Measurements from ENCODE around the gene TRPM4. TPM values are rescaled to one million over a fixed set of nuclear protein-coding genes. Genes with fewer than 3 reads are reported as not detected.

The TRPM4 gene
- polyA plus RNA-seq, 1 of the 3 experiments (the other 2 are of a cell fraction), result 20.6 TPM

DNA sequence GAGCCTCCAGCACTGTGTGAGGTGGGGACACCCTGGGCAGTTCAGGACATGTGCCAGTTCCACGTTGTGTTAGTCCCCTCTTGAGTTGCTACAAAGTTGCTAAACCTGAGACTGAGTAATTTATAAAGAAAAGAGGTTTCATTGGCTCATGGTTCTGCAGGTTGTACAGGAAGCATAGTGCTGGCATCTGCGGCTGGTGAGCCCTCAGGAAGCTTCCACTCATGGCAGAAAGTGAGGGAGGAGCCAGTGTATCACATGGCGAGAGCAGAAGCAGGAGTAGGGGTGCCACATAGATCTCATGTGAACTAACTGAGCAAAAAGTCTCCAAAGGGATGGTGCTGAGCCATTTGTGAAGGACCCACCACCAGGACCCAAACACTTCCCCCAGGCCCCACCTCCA, 33.2 kb downstream of the TRPM4 start:
- H3K27me3 ChIP-seq (ENCODE audit: insufficient read depth), result no peaks in the 10 kb centered on the region
- no peak overlapping the region for H2AFZ ChIP-seq (ENCODE audit: low read depth)
- no peaks in the 10 kb centered on the region for H3K9me2 ChIP-seq
- H3K36me3 ChIP-seq (replicated peaks in 1 of 2; ENCODE audit: control insufficient read depth in 1 of 2, insufficient read depth in 2 of 2, low read length in 1 of 2), result peaks cover 20 to 51% of the 10 kb centered on the region in 2 experiments
- ChIA-PET POLR2A (no interaction called here), CTCF (interaction anchor here (1.7 to 1.9 kb wide), 3 partner anchors 8 to 93 kb away, joined by 4 to 13 read pairs (median 6); no protein-coding TSS in a partner anchor)
- no peak for TF ChIP-seq JUND (IDR thresholded peaks at IDR 0.05)
- no peaks in the 10 kb centered on the region for H3K9me3 ChIP-seq
- 83% methylated on average over 3 of the region's 3 CpGs for WGBS (ENCODE audit: low lambda C conversion rate)
- no peak for DNase-seq
- no peaks in the 10 kb centered on the region for H3K4me1 ChIP-seq (ENCODE audit: control insufficient read depth in 1 of 2, insufficient read depth in 2 of 2, low read depth in 1 of 2, low read length in 1 of 2)
- H4K20me1 ChIP-seq (ENCODE audit: insufficient read depth), result no peaks in the 10 kb centered on the region
- H3K4me2 ChIP-seq, result no peak overlapping the region
- peaks cover 3% of the 10 kb centered on the region for H3F3A ChIP-seq (replicated peaks; ENCODE audit: insufficient read depth)
- H3K27ac ChIP-seq (ENCODE audit: low read depth in 2 of 2, low read length in 1 of 2), result no peak overlapping the region
- H3K4me3 ChIP-seq (ENCODE audit: low read depth in 2 of 2, low read length in 1 of 2), result no peak overlapping the region
- H3K9ac ChIP-seq, result no peak overlapping the region
- H3K79me2 ChIP-seq (ENCODE audit: insufficient read depth), result no peaks in the 10 kb centered on the region

DNA sequence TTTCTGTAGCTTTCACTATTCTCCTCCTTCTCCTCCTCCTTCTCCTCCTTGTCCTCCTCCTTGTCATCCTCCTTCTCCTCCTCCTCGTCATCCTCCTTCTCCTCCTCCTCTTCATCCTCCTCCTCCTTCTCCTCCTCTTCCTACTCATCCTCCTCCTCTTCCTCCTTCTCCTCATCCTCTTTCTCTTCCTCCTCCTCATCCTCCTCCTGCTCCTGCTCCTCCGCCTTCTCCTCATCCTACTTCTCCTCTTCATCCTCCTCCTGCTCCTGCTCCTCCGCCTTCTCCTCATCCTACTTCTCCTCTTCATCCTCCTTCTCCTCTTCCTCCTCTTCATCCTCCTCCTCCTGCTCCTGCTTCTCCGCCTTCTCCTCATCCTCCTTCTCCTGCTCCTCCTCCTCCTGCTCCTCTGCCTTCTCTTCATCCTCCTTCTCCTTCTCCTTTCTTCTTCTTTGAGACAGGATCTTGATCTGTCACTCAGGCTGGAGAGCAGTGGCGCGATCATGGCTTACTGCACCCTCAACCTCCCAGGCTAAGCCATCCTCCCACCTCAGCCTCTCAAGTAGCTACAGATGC, 36.3 kb downstream of the TRPM4 start:
- Histone ChIP-seq H3K79me2 (ENCODE audit: insufficient read depth) (no peaks in the 10 kb centered on the region), H2AFZ (ENCODE audit: low read depth) (no peak overlapping the region), H3K9me3 (no peaks in the 10 kb centered on the region), H3K4me1 (ENCODE audit: control insufficient read depth in 1 of 2, insufficient read depth in 2 of 2, low read depth in 1 of 2, low read length in 1 of 2) (no peaks in the 10 kb centered on the region; a peak in 1 of 4 replicates), H3K27ac (ENCODE audit: low read depth in 2 of 2, low read length in 1 of 2) (no peak overlapping the region), H4K20me1 (ENCODE audit: insufficient read depth) (no peaks in the 10 kb centered on the region), H3K36me3 (replicated peaks in 1 of 2; ENCODE audit: control insufficient read depth in 1 of 2, insufficient read depth in 2 of 2, low read length in 1 of 2) (peaks cover 15 to 43% of the 10 kb centered on the region in 2 experiments), H3K9ac (no peak overlapping the region), H3K4me3 (ENCODE audit: low read depth in 2 of 2, low read length in 1 of 2) (no peak overlapping the region), H3K27me3 (ENCODE audit: insufficient read depth) (no peaks in the 10 kb centered on the region), H3K9me2 (no peaks in the 10 kb centered on the region), H3F3A (replicated peaks; ENCODE audit: insufficient read depth) (peaks cover 17% of the 10 kb centered on the region), H3K4me2 (no peak overlapping the region)
- CTCF ChIA-PET, result interaction anchor here (1.1 to 5.9 kb wide), 2 partner anchors 94 to 96 kb away, joined by 3 to 64 read pairs; no protein-coding TSS in a partner anchor
- TF ChIP-seq PBX3 (IDR thresholded peaks at IDR 0.05) (no peak), FOXM1 (IDR thresholded peaks at IDR 0.05; ENCODE audit: low read depth) (no peak), GABPA (IDR thresholded peaks at IDR 0.05; ENCODE audit: low read depth) (no peak), ELF1 (IDR thresholded peaks at IDR 0.05) (no peak), YY1 (IDR thresholded peaks at IDR 0.05; ENCODE audit: low read depth) (no peak), TAF1 (IDR thresholded peaks at IDR 0.05; ENCODE audit: borderline replicate concordance, low read depth, low read length) (no peak), JUND (IDR thresholded peaks at IDR 0.05) (no peak), SMC3 (IDR thresholded peaks at IDR 0.05; ENCODE audit: low read depth, low read length) (no peak), MXI1 (IDR thresholded peaks at IDR 0.05; ENCODE audit: low read depth, low read length) (no peak), FOXJ3 (CRISPR knock-in tag; IDR thresholded peaks at IDR 0.05) (no peak), SIN3A (IDR thresholded peaks at IDR 0.05; ENCODE audit: borderline replicate concordance, low read depth, low read length) (no peak), RXRA (IDR thresholded peaks at IDR 0.05; ENCODE audit: borderline replicate concordance, low read depth) (no peak), RAD21 (IDR thresholded peaks at IDR 0.05; ENCODE audit: low read length) (no peak), POLR2AphosphoS5 (IDR thresholded peaks at IDR 0.05; ENCODE audit: low read depth, low read length) (no peak)
- TF ChIP-seq, protein P1, sequence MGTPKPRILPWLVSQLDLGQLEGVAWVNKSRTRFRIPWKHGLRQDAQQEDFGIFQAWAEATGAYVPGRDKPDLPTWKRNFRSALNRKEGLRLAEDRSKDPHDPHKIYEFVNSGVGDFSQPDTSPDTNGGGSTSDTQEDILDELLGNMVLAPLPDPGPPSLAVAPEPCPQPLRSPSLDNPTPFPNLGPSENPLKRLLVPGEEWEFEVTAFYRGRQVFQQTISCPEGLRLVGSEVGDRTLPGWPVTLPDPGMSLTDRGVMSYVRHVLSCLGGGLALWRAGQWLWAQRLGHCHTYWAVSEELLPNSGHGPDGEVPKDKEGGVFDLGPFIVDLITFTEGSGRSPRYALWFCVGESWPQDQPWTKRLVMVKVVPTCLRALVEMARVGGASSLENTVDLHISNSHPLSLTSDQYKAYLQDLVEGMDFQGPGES (IDR thresholded peaks at IDR 0.05; ENCODE audit: low read depth, low read length), result no peak
- TF ChIP-seq, protein P2, sequence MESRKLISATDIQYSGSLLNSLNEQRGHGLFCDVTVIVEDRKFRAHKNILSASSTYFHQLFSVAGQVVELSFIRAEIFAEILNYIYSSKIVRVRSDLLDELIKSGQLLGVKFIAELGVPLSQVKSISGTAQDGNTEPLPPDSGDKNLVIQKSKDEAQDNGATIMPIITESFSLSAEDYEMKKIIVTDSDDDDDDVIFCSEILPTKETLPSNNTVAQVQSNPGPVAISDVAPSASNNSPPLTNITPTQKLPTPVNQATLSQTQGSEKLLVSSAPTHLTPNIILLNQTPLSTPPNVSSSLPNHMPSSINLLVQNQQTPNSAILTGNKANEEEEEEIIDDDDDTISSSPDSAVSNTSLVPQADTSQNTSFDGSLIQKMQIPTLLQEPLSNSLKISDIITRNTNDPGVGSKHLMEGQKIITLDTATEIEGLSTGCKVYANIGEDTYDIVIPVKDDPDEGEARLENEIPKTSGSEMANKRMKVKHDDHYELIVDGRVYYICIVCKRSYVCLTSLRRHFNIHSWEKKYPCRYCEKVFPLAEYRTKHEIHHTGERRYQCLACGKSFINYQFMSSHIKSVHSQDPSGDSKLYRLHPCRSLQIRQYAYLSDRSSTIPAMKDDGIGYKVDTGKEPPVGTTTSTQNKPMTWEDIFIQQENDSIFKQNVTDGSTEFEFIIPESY (IDR thresholded peaks at IDR 0.05; ENCODE audit: borderline replicate concordance, low read depth), result no peak
- TF ChIP-seq, protein P3, sequence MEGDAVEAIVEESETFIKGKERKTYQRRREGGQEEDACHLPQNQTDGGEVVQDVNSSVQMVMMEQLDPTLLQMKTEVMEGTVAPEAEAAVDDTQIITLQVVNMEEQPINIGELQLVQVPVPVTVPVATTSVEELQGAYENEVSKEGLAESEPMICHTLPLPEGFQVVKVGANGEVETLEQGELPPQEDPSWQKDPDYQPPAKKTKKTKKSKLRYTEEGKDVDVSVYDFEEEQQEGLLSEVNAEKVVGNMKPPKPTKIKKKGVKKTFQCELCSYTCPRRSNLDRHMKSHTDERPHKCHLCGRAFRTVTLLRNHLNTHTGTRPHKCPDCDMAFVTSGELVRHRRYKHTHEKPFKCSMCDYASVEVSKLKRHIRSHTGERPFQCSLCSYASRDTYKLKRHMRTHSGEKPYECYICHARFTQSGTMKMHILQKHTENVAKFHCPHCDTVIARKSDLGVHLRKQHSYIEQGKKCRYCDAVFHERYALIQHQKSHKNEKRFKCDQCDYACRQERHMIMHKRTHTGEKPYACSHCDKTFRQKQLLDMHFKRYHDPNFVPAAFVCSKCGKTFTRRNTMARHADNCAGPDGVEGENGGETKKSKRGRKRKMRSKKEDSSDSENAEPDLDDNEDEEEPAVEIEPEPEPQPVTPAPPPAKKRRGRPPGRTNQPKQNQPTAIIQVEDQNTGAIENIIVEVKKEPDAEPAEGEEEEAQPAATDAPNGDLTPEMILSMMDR (IDR thresholded peaks at IDR 0.05), result no peak
- DNase-seq, result no peak
- WGBS (ENCODE audit: low lambda C conversion rate), result 93% methylated on average over 6 of the region's 6 CpGs
- POLR2A ChIA-PET, result no interaction called here

All from SK-N-SH (cell line).